GM12878 (cell line): ENCODE data around the gene ECHDC1. TPM values are rescaled to one million over a fixed set of nuclear protein-coding genes. Genes with fewer than 3 reads are reported as not detected.

Source experiments
- CEBPZ ChIP-seq: fragments of 150-350 bp; IDR thresholded peaks from 2 replicates; pipeline ENCODE4 v1.6.1; 2016; ENCODE audit warnings: low read depth, low read length
- CREB1 ChIP-seq: IDR thresholded peaks from 2 replicates; pipeline ENCODE4 v1.6.1; 2012; ENCODE audit warnings: low read depth, mild to moderate bottlenecking, inconsistent platforms
- E4F1 ChIP-seq: fragments of 450-650 bp; IDR thresholded peaks from 2 replicates; pipeline ENCODE4 v1.6.1; 2018; ENCODE audit warnings: borderline replicate concordance, mild to moderate bottlenecking; ENCODE audit not compliant: partially characterized antibody
- EGR1 ChIP-seq, 2 experiments: IDR thresholded peaks; 1 replicate in 1 of 2; 2 replicates in 1 of 2; pipeline ENCODE4 v1.6.1; 2011 to 2012; ENCODE audit warnings: low read depth in 2 of 2, low read length in 2 of 2, borderline replicate concordance in 1 of 2, mild to moderate bottlenecking in 1 of 2, moderate library complexity in 1 of 2
- ELK1 ChIP-seq: IDR thresholded peaks from 2 replicates; pipeline ENCODE4 v1.6.1; 2012; ENCODE audit warnings: low read depth, low read length, improper control_type of control experiment
- IRF4 ChIP-seq: IDR thresholded peaks from 2 replicates; pipeline ENCODE4 v1.6.1; 2011; ENCODE audit warnings: low read depth, low read length
- MTA3 ChIP-seq: IDR thresholded peaks from 2 replicates; pipeline ENCODE4 v1.6.1; 2012; ENCODE audit warnings: low read length, inconsistent platforms, borderline replicate concordance
- POU2F2 ChIP-seq: IDR thresholded peaks from 3 replicates; pipeline ENCODE4 v1.6.1; 2011; ENCODE audit warnings: low read depth, mild to moderate bottlenecking, low read length, borderline replicate concordance
- RUNX3 ChIP-seq: IDR thresholded peaks from 2 replicates; pipeline ENCODE4 v1.6.1; 2012; ENCODE audit warnings: low read length, inconsistent platforms
- SMARCA5 ChIP-seq: fragments of 450-650 bp; IDR thresholded peaks from 2 replicates; pipeline ENCODE4 v1.6.1; 2017; ENCODE audit warnings: mild to moderate bottlenecking
- USF2 ChIP-seq: IDR thresholded peaks from 2 replicates; pipeline ENCODE4 v1.6.1; 2011; ENCODE audit warnings: low read depth, low read length, improper control_type of control experiment, borderline replicate concordance
- ZBTB33 ChIP-seq: fragments of 450-650 bp; IDR thresholded peaks from 2 replicates; pipeline ENCODE4 v1.6.1; 2017; ENCODE audit warnings: mild to moderate bottlenecking
- ZBTB40 ChIP-seq: fragments of 450-650 bp; IDR thresholded peaks from 2 replicates; pipeline ENCODE4 v1.6.1; 2016; ENCODE audit warnings: mild to moderate bottlenecking, moderate library complexity, borderline replicate concordance
- ZNF622 ChIP-seq: fragments of 450-650 bp; IDR thresholded peaks from 2 replicates; pipeline ENCODE4 v1.6.1; 2017; ENCODE audit warnings: mild to moderate bottlenecking, inconsistent platforms
- polyA plus RNA-seq, 11 experiments: library from polyadenylated mRNA; depleted of rRNA in 4 of 11; unstranded in 6 of 11; stranded (reverse) in 5 of 11; fragments of >200 nt; fragmentation: Nextera tagmentation in 4 of 11; fragmentation: Illumina TruSeq in 1 of 11; extraction: Ambion mirVana in 4 of 11; extraction: Trizol in 1 of 11; gene quantifications; 1 replicate in 1 of 11; 2 replicates in 10 of 11; pipeline versions ENCODE4 v1.2.1 to v1.2.3, GENCODE V29; 2011 to 2016; ENCODE audit warnings: inconsistent platforms in 2 of 11, missing spikeins in 2 of 11, low read depth in 1 of 11
- total RNA-seq, 4 experiments: library from RNA; depleted of rRNA in 3 of 4; stranded (reverse); fragments of >200 nt in 3 of 4; fragmentation: Illumina TruSeq in 1 of 4; extraction: Trizol in 1 of 4; gene quantifications; 2 replicates each; pipeline versions ENCODE4 v1.2.1 to v1.2.3, GENCODE V29; 2013 to 2021

Gene ECHDC1
- total and polyA plus RNA-seq, 10 of the 15 experiments (the other 5 are each of a cell fraction or from before 2014, with no cell fraction given) = 46.2 to 111 (median 70.7) TPM

- TF ChIP-seq ZBTB40 (no peak), RUNX3 (peak; percentile 46; the same call in 1 of the 2 replicates), IRF4 (no peak), ZBTB33 (no peak), USF2 (no peak), E4F1 (no peak), POU2F2 (0 out of 3 replicates have a peak, but pooled peaks have one; percentile 15), CREB1 (no peak), SMARCA5 (peak; percentile 1; the same call in 1 of the 2 replicates), MTA3 (no peak), ZNF622 (no peak), CEBPZ (no peak), ELK1 (0 out of 2 replicates have a peak, but pooled peaks have one; percentile 14), EGR1 (IDR thresholded peaks at IDR 0.05; ENCODE audit: borderline replicate concordance in 1 of 2, low read depth in 2 of 2, low read length in 2 of 2) (peak in 1 of 2 experiments; percentile 33; a peak in 1 of 3 replicates)
Measured at GRCh38 chr6:127266892-127267645, 76.3 kb downstream of the ECHDC1 start (continued).
